GM19240 (cell line): ENCODE measurements around the gene ZNRF1.

ENCODE experiments used
- DNase-seq: peaks from one replicate; pipeline ENCODE4 v3.0.0; 2011; ENCODE audit warnings: low spot score; ENCODE audit not compliant: insufficient read length

ZNRF1 gene

GRCh38 chr16:75096656-75097055 lies 97.8 kb downstream of the ZNRF1 start:
- no peak for DNase-seq

- no peak for DNase-seq
Observed at GRCh38 chr16:75097191-75097761, 98.5 kb downstream of the ZNRF1 start.

GRCh38 chr16:75097941-75098901 lies 99.4 kb downstream of the ZNRF1 start:
- DNase-seq, result no peak

GRCh38 chr16:75099075-75099667 lies 100.3 kb downstream of the ZNRF1 start:
- DNase-seq, result no peak

GRCh38 chr16:75099738-75100602 lies 101.1 kb downstream of the ZNRF1 start:
- no peak for DNase-seq

- no peak for DNase-seq
Observed at GRCh38 chr16:75100603-75100990, 101.8 kb downstream of the ZNRF1 start.

GRCh38 chr16:75101635-75102034 lies 102.8 kb downstream of the ZNRF1 start:
- no peak for DNase-seq

- DNase-seq, result no peak
Observed at GRCh38 chr16:75102595-75102994, 103.8 kb downstream of the ZNRF1 start.

- DNase-seq, result no peak
Observed at GRCh38 chr16:75103994-75104393, 105.2 kb downstream of the ZNRF1 start.

GRCh38 chr16:75104836-75105235 lies 106.0 kb downstream of the ZNRF1 start:
- no peak for DNase-seq

- DNase-seq, result no peak
Observed at GRCh38 chr16:75105306-75106061, 106.7 kb downstream of the ZNRF1 start.

GRCh38 chr16:75106351-75107274 lies 107.8 kb downstream of the ZNRF1 start:
- DNase-seq, result no peak

GRCh38 chr16:75107505-75107904 lies 108.7 kb downstream of the ZNRF1 start:
- DNase-seq, result no peak

GRCh38 chr16:75108792-75109731 lies 110.2 kb downstream of the ZNRF1 start:
- DNase-seq, result no peak

- DNase-seq, result no peak
Observed at GRCh38 chr16:75109732-75110243, 111.0 kb downstream of the ZNRF1 start.

GRCh38 chr16:75110637-75111513 lies 112.1 kb downstream of the ZNRF1 start:
- DNase-seq, result peak; percentile 95

GRCh38 chr16:75111514-75111940 lies 112.7 kb downstream of the ZNRF1 start:
- no peak for DNase-seq
